GM21528 (cell line): ENCODE measurements around the gene MTARC2.

ENCODE experiments used
- ATAC-seq: cut with Tn5 transposase; IDR thresholded peaks from one replicate; pipeline ENCODE4 v1.9.1; 2021; ENCODE audit warnings: mild to moderate bottlenecking, moderate library complexity; ENCODE audit not compliant: unreplicated experiment, low FRiP score

The MTARC2 gene

DNA sequence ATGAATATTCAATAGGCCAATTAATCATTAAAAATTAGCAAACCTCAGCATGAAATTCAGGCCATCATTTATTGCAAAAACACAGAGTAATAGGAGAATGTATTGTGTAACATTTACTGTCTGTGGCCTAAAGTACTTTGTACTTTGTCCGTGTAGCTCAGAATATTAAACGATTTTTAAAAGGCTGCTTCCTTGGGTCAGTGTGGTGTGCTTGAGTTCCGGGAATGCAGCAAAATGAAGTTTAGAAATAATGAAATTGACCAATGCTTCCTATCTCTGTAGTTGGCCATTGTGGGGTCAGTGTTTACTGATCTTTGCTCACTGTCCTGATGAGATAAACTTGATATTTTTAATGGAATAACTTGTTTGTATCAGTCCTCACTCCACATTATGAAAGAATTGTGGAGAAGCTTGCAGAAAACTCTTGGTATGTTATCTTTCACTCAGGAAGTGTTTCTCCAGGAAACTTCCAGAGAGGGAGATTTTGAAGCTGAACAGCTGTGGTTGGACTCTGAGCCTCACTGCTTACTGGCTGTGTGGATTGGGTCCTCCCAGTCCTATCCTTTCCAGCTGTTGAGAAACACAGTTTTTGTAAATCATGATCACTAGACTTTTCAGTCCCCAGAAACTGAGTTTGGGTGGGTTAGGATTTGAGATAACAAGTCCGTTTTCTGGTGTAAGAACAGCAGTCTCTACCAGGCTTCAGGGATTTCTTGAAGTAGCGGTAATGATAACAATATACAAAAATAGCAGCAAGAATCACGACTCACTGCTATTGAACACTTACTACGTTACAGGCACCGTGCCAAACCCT is 19.4 kb downstream of the MTARC2 start:
- ATAC-seq = no peak

DNA sequence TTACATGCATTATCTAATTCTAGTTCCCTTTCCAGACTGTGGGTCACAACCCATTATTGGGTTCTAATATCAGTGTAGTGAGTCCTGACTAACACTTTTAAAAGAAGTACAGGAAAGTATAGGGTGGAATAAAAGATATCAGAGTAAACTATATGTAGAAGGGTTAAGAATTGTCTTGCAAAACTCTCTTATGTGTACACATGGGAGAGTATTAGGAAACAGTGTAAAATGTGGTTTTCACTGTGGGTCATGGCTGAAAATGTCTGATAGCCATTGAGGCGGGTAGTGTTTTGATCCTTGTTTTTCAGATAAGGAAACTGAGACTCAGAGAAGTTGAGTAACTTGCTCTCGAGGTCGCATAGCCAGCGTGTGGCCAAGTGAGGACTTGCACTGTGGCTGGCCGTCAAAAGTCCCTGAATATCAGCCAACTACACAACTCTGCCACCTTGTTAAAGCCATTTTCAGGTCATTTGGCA is 20.0 kb downstream of the MTARC2 start:
- no peak for ATAC-seq

DNA sequence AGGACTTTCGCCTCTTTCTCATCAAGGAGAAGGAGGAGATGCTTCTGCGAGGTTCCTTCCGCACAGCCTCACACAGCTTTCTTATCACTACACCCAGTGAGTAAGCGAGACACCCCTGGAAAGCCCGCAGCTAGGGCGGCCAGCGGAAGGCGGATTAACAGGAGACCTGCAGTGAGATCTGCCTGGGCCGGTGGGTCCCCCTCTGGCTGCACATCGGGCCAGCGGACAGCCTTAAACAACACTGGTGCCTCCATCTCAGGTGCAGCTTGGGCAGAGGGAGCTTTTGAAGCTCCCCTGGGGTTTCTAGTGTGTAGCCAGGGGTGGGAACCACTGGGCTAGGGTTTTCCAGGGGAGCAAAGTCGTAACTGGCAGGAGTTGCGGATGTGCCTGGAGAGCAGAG is 21.1 kb downstream of the MTARC2 start:
- no peak for ATAC-seq

DNA sequence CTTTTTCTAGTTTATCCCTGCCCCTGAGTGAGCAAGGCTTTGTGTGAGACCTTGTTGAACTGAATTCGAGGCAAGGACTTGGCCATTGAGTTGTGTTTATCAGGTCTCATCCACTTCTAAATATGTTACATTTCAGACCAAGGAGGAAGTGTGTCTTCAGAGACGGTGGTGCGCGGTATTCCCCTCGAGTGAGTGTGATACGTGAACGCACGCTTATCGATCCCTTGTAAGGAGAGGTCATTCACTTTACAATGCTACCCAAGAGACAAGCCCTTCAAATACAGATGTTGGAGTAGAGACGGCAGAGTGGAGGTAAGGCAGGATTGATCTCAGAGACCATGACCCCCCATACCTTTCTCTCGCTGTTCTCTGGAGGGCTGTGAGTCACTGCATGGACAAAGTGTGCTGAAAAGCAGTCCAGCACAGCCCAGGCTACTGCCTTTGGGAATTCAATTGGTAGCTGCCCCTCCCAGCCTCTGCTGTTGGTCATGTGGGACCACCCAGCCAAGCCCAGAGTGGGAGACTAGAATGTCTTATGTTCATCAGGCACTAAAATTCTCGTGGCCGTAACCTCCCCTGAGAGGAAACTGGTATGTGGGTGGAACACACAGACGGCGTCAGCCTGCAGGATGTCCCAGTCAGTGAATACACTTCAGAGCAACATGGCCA is 22.3 kb downstream of the MTARC2 start:
- peak; percentile 76 for ATAC-seq

DNA sequence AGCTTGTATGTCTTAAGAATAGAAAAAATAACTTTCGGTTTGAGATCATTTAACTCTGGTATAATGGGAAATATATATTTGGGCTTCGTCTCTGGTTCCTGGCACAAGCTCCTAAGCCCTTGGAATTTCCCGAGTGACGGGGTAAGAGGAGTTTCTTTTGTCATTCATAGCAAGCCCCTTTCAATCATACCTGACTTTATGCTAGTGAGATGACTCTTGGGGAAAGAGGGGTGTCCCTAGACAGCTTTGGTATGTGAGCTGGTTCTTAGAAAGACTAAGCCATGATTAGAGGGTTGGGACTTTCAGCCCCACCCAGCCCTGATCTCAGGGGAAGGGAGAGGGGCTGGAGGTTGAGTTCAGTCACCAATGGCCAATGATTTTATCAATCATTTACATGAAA is 24.7 kb downstream of the MTARC2 start:
- ATAC-seq = no peak

GRCh38 chr1:220775240-220775853 is 27.2 kb downstream of the MTARC2 start:
- ATAC-seq = no peak

GRCh38 chr1:220776254-220776653 is 28.1 kb downstream of the MTARC2 start:
- ATAC-seq = no peak

GRCh38 chr1:220776720-220777326 is 28.7 kb downstream of the MTARC2 start:
- ATAC-seq = peak; percentile 71

DNA sequence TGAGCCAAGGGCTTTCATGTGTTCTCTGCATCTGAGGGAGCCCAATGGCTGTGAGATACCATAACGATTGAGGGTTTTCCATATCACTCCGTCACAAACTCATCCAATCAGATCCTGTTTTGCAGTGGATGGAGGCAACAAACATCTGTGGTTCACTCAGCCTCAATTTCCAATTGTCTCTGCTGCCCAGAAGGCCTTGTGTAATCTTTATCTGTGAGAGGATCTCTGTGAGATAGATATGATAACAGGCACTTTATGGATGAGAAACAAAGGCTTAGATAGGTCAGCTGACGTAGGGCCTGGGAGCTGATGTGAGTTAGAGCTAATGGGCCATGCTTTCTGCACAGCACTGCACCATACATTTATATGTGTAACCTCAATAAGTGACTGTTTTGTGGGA is 35.3 kb downstream of the MTARC2 start:
- ATAC-seq = no peak

DNA sequence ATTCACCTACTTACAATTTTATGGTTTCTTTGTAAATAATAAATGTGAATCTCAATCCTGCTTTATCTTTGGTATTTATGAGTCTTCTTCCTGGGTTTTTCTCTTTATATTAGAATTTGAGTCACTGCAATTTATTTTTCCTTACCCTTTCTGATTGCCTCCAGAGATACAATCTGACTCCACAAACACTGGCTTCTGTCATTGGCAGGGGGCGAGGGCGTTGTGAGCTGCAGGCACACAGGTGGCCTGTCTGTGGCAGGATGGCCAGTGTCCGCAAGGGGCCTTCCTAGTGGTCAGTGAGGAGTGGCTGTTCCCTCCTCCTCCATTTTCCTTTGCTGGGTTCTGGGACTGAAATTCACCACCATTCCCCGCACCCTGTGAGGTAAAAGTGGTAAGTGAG is 36.6 kb downstream of the MTARC2 start:
- ATAC-seq = no peak

- no peak for ATAC-seq
Measured at GRCh38 chr1:220785166-220786056, 37.3 kb downstream of the MTARC2 start.

- ATAC-seq = peak; percentile 23
Measured at GRCh38 chr1:220786057-220786336, 37.9 kb downstream of the MTARC2 start.

DNA sequence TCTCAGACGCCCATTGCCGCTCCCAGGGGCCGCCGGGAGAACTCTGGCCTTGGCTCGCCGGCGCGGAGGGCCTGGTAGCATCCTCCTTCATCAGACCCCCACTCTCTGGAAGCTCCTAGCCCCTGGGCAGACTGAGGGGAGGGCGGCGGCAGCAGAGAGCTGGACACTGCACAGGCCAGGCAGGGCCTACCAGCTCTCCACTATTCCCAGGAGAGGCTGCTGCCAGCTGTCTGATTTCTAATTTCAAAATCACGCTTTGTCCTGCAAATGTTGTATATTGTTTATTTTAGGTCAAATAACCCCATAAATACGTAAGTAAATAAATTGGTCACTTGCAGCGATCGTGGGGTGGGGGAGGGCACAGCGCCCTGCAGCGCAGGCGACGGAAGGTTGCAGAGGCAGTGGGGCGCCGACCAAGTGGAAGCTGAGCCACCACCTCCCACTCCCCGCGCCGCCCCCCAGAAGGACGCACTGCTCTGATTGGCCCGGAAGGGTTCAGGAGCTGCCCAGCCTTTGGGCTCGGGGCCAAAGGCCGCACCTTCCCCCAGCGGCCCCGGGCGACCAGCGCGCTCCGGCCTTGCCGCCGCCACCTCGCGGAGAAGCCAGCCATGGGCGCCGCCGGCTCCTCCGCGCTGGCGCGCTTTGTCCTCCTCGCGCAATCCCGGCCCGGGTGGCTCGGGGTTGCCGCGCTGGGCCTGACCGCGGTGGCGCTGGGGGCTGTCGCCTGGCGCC is 38.4 kb downstream of the MTARC2 start, which contains the start of gene MTARC1:
Gene MTARC1 (plus strand): TSS at position 577 of the 732 bp plus-strand sequence. CDS start 32 bp downstream, at position 609.
- peak; percentile 67 for ATAC-seq

DNA sequence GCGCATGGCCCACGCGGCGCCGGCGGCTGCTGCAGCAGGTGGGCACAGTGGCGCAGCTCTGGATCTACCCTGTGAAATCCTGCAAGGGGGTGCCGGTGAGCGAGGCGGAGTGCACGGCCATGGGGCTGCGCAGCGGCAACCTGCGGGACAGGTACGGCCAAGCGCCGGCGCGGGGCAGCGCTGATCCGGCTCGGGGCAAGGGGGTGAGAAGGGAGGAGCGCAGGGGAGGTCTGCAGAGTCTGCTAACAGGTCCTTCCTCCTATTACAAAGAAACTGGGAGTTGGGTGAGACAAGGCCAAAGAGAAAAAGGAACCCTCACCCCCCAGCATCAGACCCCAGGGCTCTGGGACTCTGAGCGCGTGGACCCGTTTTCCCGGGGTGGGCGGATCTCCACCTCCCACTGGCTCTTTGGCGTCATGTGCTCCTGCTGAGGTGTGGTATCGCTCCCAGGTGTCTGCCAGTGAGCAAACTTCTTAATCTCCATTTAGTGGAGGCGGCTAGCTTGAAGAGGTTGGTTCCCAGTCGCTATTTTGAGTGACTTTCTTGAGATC is 39.0 kb downstream of the MTARC2 start:
- ATAC-seq = peak; percentile 50

DNA sequence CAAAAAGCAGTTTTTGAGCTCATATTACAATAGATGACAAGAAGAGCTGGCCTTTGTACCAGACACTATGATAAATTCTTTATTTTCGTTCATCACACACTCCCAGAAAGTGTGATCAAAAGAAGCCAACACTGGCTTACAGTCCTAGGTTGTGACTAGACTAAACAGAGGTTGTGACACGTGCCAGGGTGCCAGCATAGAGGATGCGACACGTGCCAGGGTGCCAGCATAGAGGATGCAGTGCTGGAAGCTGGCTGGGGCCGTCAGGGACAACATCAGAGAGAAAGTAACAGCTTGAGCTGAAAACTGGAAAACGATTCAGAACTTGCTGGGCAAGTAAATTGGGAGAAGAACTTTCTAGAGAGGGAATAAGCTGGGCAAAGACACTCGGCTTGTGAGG is 40.8 kb downstream of the MTARC2 start:
- no peak for ATAC-seq

- ATAC-seq = no peak
Measured at GRCh38 chr1:220789532-220790147, 41.5 kb downstream of the MTARC2 start.

DNA sequence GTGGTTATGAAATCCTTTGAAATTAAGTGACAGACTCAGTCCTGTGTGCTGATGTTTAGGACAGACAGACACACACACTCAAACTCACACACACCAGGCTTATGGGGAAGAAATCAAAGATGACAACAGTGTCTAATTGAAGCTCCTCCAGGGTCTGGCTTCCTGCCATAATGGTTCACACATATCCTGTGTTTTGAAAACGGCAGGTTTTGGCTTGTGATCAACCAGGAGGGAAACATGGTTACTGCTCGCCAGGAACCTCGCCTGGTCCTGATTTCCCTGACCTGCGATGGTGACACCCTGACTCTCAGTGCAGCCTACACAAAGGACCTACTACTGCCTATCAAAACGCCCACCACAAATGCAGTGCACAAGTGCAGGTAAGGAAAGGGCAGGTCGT is 43.2 kb downstream of the MTARC2 start:
- no peak for ATAC-seq

DNA sequence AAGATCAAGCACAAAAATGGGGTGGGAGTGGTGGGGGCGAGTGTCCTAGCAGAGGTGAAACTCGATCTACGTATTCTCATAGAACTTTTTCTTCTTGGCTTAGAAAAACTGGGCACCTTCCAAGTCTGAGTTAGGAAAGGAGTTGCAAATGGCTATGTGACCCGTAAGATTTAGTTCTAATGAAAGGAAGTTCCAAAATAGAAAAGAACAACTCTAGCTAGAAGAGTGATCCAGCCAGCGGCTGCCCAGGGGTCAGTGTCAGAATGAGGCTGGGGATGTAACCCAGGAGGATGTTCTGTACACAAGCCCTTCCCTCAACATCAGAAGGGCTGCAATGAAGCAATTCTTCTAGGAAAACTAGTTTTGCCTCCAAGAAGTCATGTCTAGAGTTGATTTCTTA is 43.8 kb downstream of the MTARC2 start:
- no peak for ATAC-seq

GRCh38 chr1:220796530-220796929 is 48.4 kb downstream of the MTARC2 start:
- no peak for ATAC-seq
